GM12801 (cell line): Measurements from ENCODE around the gene POMGNT2.

ENCODE experiments used
- TF ChIP-seq, protein P1 (sequence below): IDR thresholded peaks from one replicate; pipeline ENCODE4 v1.5.1; 2011; ENCODE audit warnings: control low read depth; ENCODE audit not compliant: insufficient read length; ENCODE audit errors: extremely low read depth

The POMGNT2 gene

GRCh38 chr3:43091481-43091880 lies 14.4 kb downstream of the POMGNT2 start:
- TF ChIP-seq, protein P1, sequence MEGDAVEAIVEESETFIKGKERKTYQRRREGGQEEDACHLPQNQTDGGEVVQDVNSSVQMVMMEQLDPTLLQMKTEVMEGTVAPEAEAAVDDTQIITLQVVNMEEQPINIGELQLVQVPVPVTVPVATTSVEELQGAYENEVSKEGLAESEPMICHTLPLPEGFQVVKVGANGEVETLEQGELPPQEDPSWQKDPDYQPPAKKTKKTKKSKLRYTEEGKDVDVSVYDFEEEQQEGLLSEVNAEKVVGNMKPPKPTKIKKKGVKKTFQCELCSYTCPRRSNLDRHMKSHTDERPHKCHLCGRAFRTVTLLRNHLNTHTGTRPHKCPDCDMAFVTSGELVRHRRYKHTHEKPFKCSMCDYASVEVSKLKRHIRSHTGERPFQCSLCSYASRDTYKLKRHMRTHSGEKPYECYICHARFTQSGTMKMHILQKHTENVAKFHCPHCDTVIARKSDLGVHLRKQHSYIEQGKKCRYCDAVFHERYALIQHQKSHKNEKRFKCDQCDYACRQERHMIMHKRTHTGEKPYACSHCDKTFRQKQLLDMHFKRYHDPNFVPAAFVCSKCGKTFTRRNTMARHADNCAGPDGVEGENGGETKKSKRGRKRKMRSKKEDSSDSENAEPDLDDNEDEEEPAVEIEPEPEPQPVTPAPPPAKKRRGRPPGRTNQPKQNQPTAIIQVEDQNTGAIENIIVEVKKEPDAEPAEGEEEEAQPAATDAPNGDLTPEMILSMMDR, result no peak

DNA sequence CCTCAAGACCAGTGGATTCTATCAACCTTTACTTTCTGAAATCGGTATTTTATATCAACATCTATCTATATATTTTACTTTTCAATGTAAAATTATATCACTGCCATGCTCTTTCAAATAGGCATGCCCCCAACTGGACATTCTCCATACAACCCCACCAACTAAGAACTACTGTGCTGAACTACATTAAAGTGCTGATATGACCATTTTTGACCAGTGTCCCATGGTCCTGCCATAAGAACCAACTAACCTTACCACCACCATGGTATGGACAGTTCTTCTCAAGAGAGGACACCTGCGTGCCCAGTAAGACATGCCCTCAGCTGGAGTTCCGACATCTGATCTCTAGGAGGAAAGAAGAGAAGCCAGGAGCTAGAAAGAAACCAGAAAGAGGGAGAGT lies 15.6 kb downstream of the POMGNT2 start:
- TF ChIP-seq, protein P1, result no peak

DNA sequence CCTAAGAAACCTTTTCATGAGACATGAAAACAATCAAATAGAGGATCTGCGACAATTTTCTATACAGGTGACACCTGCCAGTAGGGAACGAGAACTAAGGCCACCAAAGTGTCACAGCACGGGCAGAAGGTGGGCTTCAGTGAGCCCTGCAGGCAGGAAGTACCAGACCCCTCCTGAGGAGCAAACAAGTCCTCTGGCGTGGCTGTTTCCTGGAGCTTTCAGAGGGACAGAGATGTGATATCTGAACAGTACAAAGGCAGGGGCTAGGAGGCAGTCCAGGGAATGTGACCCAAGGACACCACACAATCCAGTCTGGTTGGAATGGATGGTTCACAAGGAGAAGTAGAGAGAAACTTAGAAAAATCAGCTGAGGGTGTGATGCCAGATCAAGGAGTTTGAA lies 16.8 kb downstream of the POMGNT2 start:
- TF ChIP-seq, protein P1, result no peak

- TF ChIP-seq, protein P1, result no peak
These were observed 18.6 kb downstream of the POMGNT2 start for GRCh38 chr3:43087249-43087776.

DNA sequence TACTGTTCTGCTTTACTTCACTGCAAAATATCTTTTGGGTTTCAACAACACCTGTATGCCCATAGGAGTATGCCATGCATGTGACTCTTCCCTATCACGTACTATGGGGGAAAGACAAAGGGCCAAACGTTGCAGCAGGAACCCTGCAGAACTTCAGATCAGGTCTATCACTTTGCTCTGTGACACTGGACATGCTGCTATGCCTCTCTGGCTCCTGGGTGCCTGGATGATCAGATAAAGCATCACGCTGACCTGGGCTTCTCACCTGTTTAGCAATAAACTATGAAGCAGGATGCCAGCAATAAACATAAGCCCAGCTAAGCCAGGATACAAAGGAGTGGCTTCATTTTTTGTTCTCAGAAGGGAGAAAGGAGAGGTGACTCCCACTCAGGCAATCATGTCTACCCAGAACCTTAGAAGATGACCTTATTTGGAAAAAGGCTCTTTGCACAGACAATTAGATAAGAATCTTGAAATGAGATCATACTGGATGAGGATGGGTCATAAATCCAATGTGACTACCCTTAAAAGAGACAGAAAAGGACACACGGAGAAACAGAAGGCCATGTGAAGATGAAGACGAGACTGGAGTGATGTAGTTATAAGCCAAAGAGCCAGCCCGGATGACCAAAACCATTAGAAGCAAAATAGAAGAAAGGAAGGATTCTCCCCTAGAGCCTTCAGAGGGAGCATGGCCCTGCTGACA lies 19.3 kb downstream of the POMGNT2 start:
- TF ChIP-seq, protein P1, result no peak

- TF ChIP-seq, protein P1, result no peak
These were observed 23.4 kb downstream of the POMGNT2 start for GRCh38 chr3:43082457-43082856.

DNA sequence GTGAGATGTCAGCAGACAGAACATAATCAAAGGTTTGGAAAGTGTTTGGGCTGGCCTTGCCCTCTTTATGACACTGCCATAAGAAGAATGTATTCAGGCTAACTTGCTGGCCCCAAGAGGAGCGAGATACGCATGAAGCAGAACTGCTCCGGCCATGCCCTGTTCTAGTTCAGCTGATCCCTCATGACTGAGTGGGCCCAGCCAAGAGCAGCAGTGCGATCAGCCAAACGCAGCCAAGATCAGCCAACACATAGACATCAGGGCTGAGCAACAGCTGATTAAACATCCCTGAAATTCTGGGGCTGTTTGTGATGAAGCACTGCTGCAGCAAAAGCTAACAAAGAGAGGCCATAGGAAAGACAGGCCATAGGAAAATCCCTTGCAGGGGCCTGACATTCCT lies 24.1 kb downstream of the POMGNT2 start:
- TF ChIP-seq, protein P1, result no peak
